ENCODE results near the gene ARV1.

DNA sequence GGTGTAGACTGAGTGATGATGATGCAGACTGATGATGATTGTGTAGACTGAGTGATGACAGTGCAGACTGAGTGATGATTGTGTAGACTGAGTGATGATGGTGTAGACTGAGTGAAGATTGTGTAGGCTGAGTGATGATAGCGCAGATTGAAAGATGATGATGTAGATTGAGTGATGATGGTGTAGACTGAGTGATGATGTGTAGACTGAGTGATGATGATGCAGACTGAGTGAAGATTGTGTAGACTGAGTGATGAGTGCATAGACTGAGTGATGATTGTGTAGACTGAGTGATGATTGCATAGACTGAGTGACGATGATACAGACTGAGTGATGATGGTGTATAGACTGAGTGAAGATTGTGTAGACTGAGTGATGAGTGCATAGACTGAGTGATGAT lies 32.5 kb downstream of the ARV1 start:
- TF ChIP-seq, protein P1, sequence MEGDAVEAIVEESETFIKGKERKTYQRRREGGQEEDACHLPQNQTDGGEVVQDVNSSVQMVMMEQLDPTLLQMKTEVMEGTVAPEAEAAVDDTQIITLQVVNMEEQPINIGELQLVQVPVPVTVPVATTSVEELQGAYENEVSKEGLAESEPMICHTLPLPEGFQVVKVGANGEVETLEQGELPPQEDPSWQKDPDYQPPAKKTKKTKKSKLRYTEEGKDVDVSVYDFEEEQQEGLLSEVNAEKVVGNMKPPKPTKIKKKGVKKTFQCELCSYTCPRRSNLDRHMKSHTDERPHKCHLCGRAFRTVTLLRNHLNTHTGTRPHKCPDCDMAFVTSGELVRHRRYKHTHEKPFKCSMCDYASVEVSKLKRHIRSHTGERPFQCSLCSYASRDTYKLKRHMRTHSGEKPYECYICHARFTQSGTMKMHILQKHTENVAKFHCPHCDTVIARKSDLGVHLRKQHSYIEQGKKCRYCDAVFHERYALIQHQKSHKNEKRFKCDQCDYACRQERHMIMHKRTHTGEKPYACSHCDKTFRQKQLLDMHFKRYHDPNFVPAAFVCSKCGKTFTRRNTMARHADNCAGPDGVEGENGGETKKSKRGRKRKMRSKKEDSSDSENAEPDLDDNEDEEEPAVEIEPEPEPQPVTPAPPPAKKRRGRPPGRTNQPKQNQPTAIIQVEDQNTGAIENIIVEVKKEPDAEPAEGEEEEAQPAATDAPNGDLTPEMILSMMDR (conservative IDR thresholded peaks at IDR 0.05; ENCODE audit: low read depth in 2 of 2): no peak
- TF ChIP-seq, protein P2, sequence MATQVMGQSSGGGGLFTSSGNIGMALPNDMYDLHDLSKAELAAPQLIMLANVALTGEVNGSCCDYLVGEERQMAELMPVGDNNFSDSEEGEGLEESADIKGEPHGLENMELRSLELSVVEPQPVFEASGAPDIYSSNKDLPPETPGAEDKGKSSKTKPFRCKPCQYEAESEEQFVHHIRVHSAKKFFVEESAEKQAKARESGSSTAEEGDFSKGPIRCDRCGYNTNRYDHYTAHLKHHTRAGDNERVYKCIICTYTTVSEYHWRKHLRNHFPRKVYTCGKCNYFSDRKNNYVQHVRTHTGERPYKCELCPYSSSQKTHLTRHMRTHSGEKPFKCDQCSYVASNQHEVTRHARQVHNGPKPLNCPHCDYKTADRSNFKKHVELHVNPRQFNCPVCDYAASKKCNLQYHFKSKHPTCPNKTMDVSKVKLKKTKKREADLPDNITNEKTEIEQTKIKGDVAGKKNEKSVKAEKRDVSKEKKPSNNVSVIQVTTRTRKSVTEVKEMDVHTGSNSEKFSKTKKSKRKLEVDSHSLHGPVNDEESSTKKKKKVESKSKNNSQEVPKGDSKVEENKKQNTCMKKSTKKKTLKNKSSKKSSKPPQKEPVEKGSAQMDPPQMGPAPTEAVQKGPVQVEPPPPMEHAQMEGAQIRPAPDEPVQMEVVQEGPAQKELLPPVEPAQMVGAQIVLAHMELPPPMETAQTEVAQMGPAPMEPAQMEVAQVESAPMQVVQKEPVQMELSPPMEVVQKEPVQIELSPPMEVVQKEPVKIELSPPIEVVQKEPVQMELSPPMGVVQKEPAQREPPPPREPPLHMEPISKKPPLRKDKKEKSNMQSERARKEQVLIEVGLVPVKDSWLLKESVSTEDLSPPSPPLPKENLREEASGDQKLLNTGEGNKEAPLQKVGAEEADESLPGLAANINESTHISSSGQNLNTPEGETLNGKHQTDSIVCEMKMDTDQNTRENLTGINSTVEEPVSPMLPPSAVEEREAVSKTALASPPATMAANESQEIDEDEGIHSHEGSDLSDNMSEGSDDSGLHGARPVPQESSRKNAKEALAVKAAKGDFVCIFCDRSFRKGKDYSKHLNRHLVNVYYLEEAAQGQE (IDR thresholded peaks at IDR 0.05; ENCODE audit: unreplicated experiment): no peak
- TF ChIP-seq POLR2AphosphoS5 (IDR thresholded peaks at IDR 0.05; ENCODE audit: low read depth) (no peak), EZH2 (IDR thresholded peaks at IDR 0.05; ENCODE audit: low read depth, unreplicated experiment) (no peak), JUNB (IDR thresholded peaks at IDR 0.05; ENCODE audit: unreplicated experiment) (no peak), EZH2phosphoT487 (IDR thresholded peaks at IDR 0.05; ENCODE audit: unreplicated experiment) (no peak), CREB1 (CRISPR knock-in tag; IDR thresholded peaks at IDR 0.05; ENCODE audit: low read depth) (no peak), STAT1 (IDR thresholded peaks at IDR 0.05; ENCODE audit: unreplicated experiment) (no peak), NANOG (IDR thresholded peaks at IDR 0.05; ENCODE audit: borderline replicate concordance) (no peak)
- TF ChIP-seq, protein P3, sequence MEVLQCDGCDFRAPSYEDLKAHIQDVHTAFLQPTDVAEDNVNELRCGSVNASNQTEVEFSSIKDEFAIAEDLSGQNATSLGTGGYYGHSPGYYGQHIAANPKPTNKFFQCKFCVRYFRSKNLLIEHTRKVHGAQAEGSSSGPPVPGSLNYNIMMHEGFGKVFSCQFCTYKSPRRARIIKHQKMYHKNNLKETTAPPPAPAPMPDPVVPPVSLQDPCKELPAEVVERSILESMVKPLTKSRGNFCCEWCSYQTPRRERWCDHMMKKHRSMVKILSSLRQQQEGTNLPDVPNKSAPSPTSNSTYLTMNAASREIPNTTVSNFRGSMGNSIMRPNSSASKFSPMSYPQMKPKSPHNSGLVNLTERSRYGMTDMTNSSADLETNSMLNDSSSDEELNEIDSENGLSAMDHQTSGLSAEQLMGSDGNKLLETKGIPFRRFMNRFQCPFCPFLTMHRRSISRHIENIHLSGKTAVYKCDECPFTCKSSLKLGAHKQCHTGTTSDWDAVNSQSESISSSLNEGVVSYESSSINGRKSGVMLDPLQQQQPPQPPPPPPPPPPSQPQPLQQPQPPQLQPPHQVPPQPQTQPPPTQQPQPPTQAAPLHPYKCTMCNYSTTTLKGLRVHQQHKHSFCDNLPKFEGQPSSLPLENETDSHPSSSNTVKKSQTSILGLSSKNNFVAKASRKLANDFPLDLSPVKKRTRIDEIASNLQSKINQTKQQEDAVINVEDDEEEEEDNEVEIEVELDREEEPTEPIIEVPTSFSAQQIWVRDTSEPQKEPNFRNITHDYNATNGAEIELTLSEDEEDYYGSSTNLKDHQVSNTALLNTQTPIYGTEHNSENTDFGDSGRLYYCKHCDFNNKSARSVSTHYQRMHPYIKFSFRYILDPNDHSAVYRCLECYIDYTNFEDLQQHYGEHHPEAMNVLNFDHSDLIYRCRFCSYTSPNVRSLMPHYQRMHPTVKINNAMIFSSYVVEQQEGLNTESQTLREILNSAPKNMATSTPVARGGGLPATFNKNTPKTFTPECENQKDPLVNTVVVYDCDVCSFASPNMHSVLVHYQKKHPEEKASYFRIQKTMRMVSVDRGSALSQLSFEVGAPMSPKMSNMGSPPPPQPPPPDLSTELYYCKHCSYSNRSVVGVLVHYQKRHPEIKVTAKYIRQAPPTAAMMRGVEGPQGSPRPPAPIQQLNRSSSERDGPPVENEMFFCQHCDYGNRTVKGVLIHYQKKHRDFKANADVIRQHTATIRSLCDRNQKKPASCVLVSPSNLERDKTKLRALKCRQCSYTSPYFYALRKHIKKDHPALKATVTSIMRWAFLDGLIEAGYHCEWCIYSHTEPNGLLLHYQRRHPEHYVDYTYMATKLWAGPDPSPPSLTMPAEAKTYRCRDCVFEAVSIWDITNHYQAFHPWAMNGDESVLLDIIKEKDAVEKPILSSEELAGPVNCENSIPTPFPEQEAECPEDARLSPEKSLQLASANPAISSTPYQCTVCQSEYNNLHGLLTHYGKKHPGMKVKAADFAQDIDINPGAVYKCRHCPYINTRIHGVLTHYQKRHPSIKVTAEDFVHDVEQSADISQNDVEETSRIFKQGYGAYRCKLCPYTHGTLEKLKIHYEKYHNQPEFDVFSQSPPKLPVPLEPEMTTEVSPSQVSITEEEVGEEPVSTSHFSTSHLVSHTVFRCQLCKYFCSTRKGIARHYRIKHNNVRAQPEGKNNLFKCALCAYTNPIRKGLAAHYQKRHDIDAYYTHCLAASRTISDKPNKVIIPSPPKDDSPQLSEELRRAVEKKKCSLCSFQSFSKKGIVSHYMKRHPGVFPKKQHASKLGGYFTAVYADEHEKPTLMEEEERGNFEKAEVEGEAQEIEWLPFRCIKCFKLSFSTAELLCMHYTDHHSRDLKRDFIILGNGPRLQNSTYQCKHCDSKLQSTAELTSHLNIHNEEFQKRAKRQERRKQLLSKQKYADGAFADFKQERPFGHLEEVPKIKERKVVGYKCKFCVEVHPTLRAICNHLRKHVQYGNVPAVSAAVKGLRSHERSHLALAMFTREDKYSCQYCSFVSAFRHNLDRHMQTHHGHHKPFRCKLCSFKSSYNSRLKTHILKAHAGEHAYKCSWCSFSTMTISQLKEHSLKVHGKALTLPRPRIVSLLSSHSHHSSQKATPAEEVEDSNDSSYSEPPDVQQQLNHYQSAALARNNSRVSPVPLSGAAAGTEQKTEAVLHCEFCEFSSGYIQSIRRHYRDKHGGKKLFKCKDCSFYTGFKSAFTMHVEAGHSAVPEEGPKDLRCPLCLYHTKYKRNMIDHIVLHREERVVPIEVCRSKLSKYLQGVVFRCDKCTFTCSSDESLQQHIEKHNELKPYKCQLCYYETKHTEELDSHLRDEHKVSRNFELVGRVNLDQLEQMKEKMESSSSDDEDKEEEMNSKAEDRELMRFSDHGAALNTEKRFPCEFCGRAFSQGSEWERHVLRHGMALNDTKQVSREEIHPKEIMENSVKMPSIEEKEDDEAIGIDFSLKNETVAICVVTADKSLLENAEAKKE (CRISPR knock-in tag; IDR thresholded peaks at IDR 0.05): no peak
- TF ChIP-seq, protein P4, sequence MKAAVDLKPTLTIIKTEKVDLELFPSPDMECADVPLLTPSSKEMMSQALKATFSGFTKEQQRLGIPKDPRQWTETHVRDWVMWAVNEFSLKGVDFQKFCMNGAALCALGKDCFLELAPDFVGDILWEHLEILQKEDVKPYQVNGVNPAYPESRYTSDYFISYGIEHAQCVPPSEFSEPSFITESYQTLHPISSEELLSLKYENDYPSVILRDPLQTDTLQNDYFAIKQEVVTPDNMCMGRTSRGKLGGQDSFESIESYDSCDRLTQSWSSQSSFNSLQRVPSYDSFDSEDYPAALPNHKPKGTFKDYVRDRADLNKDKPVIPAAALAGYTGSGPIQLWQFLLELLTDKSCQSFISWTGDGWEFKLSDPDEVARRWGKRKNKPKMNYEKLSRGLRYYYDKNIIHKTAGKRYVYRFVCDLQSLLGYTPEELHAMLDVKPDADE (IDR thresholded peaks at IDR 0.05): no peak

Measured in GM23338 (cell line).